H9 (cell line): ENCODE measurements around the gene ZNF431. TPM values are rescaled to one million over a fixed set of nuclear protein-coding genes. Genes with fewer than 3 reads are reported as not detected.

Experiments
- DNase-seq: peaks from one replicate; pipeline ENCODE4 v3.0.0-alpha.2; 2017
- H2AFZ ChIP-seq: one replicate; pipeline ENCODE4 v1.6.1; 2013; ENCODE audit warnings: mild to moderate bottlenecking, low read length, control low read depth, moderate library complexity
- H2AK5ac ChIP-seq: 2 replicates; pipeline ENCODE4 v1.6.1; 2013; ENCODE audit warnings: low read length, control low read depth, mixed read lengths; ENCODE audit not compliant: insufficient read length
- H2BK120ac ChIP-seq: one replicate; pipeline ENCODE4 v1.6.1; 2013; ENCODE audit warnings: low read depth, mild to moderate bottlenecking, low read length, control low read depth, inconsistent platforms; ENCODE audit not compliant: poor library complexity, severe bottlenecking
- H2BK12ac ChIP-seq: 2 replicates; pipeline ENCODE4 v1.6.1; 2013; ENCODE audit warnings: low read length, control low read depth, mixed read lengths, low read depth; ENCODE audit not compliant: insufficient read length
- H2BK15ac ChIP-seq: 2 replicates; pipeline ENCODE4 v1.6.1; 2013; ENCODE audit warnings: low read depth, low read length, control low read depth
- H2BK20ac ChIP-seq: one replicate; pipeline ENCODE4 v1.6.1; 2013; ENCODE audit warnings: low read depth, mild to moderate bottlenecking, low read length, control low read depth, inconsistent platforms; ENCODE audit not compliant: poor library complexity, severe bottlenecking
- H2BK5ac ChIP-seq: 2 replicates; pipeline ENCODE4 v1.6.1; 2013; ENCODE audit warnings: low read length, control low read depth, mixed read lengths; ENCODE audit not compliant: insufficient read length
- H3K14ac ChIP-seq: 2 replicates; pipeline ENCODE4 v1.6.1; 2013; ENCODE audit warnings: low read length, control low read depth; ENCODE audit not compliant: insufficient read depth
- H3K18ac ChIP-seq: 2 replicates; pipeline ENCODE4 v1.6.1; 2013; ENCODE audit warnings: low read depth, mild to moderate bottlenecking, mixed read lengths, low read length, control low read depth; ENCODE audit not compliant: insufficient read length
- H3K23ac ChIP-seq: 2 replicates; pipeline ENCODE4 v1.6.1; 2013; ENCODE audit warnings: low read length, control low read depth, mixed read lengths, low read depth; ENCODE audit not compliant: insufficient read length
- H3K23me2 ChIP-seq: 2 replicates; pipeline ENCODE4 v1.6.1; 2013; ENCODE audit warnings: low read depth, mild to moderate bottlenecking, mixed read lengths, low read length, control low read depth; ENCODE audit not compliant: insufficient read length, poor library complexity, severe bottlenecking
- H3K27ac ChIP-seq: 2 replicates; pipeline ENCODE4 v1.5.1; 2013; ENCODE audit warnings: low read length, control low read depth, mixed read lengths, low read depth; ENCODE audit not compliant: insufficient read length
- H3K27me3 ChIP-seq: 2 replicates; pipeline ENCODE4 v1.6.1; 2013; ENCODE audit warnings: low read length, control low read depth, inconsistent platforms; ENCODE audit not compliant: insufficient read depth
- H3K4ac ChIP-seq: 2 replicates; pipeline ENCODE4 v1.6.1; 2013; ENCODE audit warnings: low read depth, mild to moderate bottlenecking, control low read depth, inconsistent platforms, low read length, moderate library complexity
- H3K4me1 ChIP-seq: 2 replicates; pipeline ENCODE4 v1.6.1; 2013; ENCODE audit warnings: low read length, control low read depth, inconsistent platforms; ENCODE audit not compliant: insufficient read depth
- H3K4me2 ChIP-seq: 2 replicates; pipeline ENCODE4 v1.6.1; 2013; ENCODE audit warnings: low read length, control low read depth, mixed read lengths; ENCODE audit not compliant: insufficient read length, insufficient read depth
- H3K56ac ChIP-seq: 2 replicates; pipeline ENCODE4 v1.6.1; 2013; ENCODE audit warnings: low read depth, mild to moderate bottlenecking, mixed read lengths, low read length, control low read depth; ENCODE audit not compliant: insufficient read length
- H3K79me1 ChIP-seq: 2 replicates; pipeline ENCODE4 v1.6.1; 2013; ENCODE audit warnings: low read depth, mild to moderate bottlenecking, moderate library complexity, low read length, control low read depth, inconsistent platforms; ENCODE audit not compliant: insufficient read depth, poor library complexity, severe bottlenecking
- H3K79me2 ChIP-seq: 2 replicates; pipeline ENCODE4 v1.6.1; 2013; ENCODE audit warnings: low read length, control low read depth, inconsistent platforms; ENCODE audit not compliant: insufficient read depth
- H3K9ac ChIP-seq: 2 replicates; pipeline ENCODE4 v1.6.1; 2013; ENCODE audit warnings: low read length, control low read depth, mixed read lengths; ENCODE audit not compliant: insufficient read length; ENCODE audit errors: extremely low read depth
- H3K9me3 ChIP-seq: one replicate; pipeline ENCODE4 v1.6.1; 2013; ENCODE audit warnings: low read depth, low read length, inconsistent platforms; ENCODE audit not compliant: control insufficient read depth
- H3T11ph ChIP-seq: one replicate; pipeline ENCODE4 v1.6.1; 2013; ENCODE audit warnings: mild to moderate bottlenecking, low read length, control low read depth, inconsistent platforms
- H4K20me1 ChIP-seq: one replicate; pipeline ENCODE4 v1.6.1; 2013; ENCODE audit not compliant: control insufficient read depth, insufficient read length, insufficient read depth
- H4K5ac ChIP-seq: 2 replicates; pipeline ENCODE4 v1.6.1; 2013; ENCODE audit warnings: low read depth, mild to moderate bottlenecking, mixed read lengths, low read length, control low read depth; ENCODE audit not compliant: insufficient read length
- H4K8ac ChIP-seq: replicated peaks from 2 replicates; pipeline ENCODE4 v1.6.1; 2013; ENCODE audit warnings: low read length, control low read depth, mixed read lengths, low read depth; ENCODE audit not compliant: insufficient read length
- H4K91ac ChIP-seq: 2 replicates; pipeline ENCODE4 v1.6.1; 2013; ENCODE audit warnings: low read depth, mild to moderate bottlenecking, moderate library complexity, mixed read lengths, low read length, control low read depth; ENCODE audit not compliant: insufficient read length
- H3K27ac Mint-ChIP-seq, 3 experiments: 2 replicates in 2 of 3; 3 replicates in 1 of 3; pipeline ENCODE4 v1.8.0; 2020 to 2021; ENCODE audit warnings: mixed read lengths in 3 of 3, mild to moderate bottlenecking in 1 of 3, moderate library complexity in 1 of 3
- H3K27me3 Mint-ChIP-seq: 2 replicates; pipeline ENCODE4 v1.8.0; 2021; ENCODE audit warnings: low read depth, mild to moderate bottlenecking, moderate library complexity, mixed read lengths
- H3K36me3 Mint-ChIP-seq, 3 experiments: 2 replicates in 2 of 3; 3 replicates in 1 of 3; pipeline ENCODE4 v1.8.0; 2020 to 2021; ENCODE audit warnings: low read depth in 3 of 3, mixed read lengths in 3 of 3; ENCODE audit not compliant: insufficient read depth in 1 of 3
- H3K4me1 Mint-ChIP-seq, 2 experiments: 2 replicates each; pipeline ENCODE4 v1.8.0; 2020; ENCODE audit warnings: mixed read lengths in 2 of 2
- H3K4me3 Mint-ChIP-seq, 2 experiments: 2 replicates in 1 of 2; 3 replicates in 1 of 2; pipeline ENCODE4 v1.8.0; 2020 to 2021; ENCODE audit warnings: mild to moderate bottlenecking in 2 of 2, mixed read lengths in 2 of 2, moderate library complexity in 1 of 2
- H3K9me3 Mint-ChIP-seq, 2 experiments: 2 replicates in 1 of 2; 3 replicates in 1 of 2; pipeline ENCODE4 v1.8.0; 2020; ENCODE audit warnings: mild to moderate bottlenecking in 2 of 2, mixed read lengths in 2 of 2, moderate library complexity in 1 of 2
- CTCF ChIP-seq: fragments of 200-600 bp; sonication (generic); conservative IDR thresholded peaks from 3 replicates; pipeline ENCODE4 v1.8.0; 2021; ENCODE audit warnings: antibody characterized with exemption, mild to moderate bottlenecking
- WGBS: extraction: QIAGEN DNeasy Blood & Tissue Kit; methylation state at CpG from one replicate; pipeline ENCODE4 v1.1.7; 2013; ENCODE audit warnings: missing lambda C conversion rate, low lambda C conversion rate, mixed read lengths; ENCODE audit not compliant: insufficient read length; ENCODE audit errors: extremely low coverage; 5-methylcytosine and 5-hydroxymethylcytosine counted together
- total RNA-seq: library from RNA; stranded (reverse); gene quantifications from 2 replicates; pipeline ENCODE4 v1.2.1, GENCODE V29; 2021

Gene ZNF431
- total RNA-seq, 1 experiment from 2014 or later = 47.4 TPM

DNA sequence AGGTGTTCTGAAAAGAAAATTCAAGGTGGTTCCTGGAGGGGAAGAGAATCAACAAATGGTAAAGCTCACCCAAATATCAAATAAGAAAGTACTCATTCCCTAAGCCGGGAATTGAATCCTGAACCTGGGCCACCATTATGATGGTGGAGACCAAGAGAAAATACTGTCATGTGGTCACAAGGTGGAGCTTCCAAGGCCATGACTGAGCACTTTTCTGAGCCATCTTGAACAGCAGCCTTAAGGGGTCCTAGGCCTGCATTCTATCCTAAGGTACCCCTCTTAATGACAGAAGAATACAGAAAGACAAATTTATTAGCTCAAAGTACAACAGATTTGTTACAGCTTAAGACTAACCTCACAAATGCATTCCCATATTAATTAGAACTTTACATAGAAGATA, 9.6 kb downstream of the ZNF431 start:
- Histone ChIP-seq H3K23ac (no peak overlapping the region), H3K79me2 (peaks cover 8% of the 10 kb centered on the region; the same call in 1 of the 2 replicates), H3K79me1 (peaks cover 2% of the 10 kb centered on the region), H3K18ac (no peak overlapping the region), H3K4me2 (no peak overlapping the region), H3K4me1 (no peaks in the 10 kb centered on the region), H3K4ac (no peak overlapping the region), H2BK120ac (no peak overlapping the region), H2BK20ac (no peak overlapping the region), H3K9ac (no peak overlapping the region), H2BK5ac (no peak overlapping the region), H3K9me3 (peaks cover 13% of the 10 kb centered on the region), H3K27ac (no peak overlapping the region), H3T11ph (no peak overlapping the region), H4K20me1 (no peaks in the 10 kb centered on the region), H4K91ac (no peak overlapping the region), H2BK12ac (no peak overlapping the region), H4K8ac (no peak overlapping the region), H3K27me3 (no peaks in the 10 kb centered on the region), H2AK5ac (no peak overlapping the region), H4K5ac (no peak overlapping the region), H2BK15ac (no peak overlapping the region), H3K14ac (no peak overlapping the region), H3K56ac (no peak overlapping the region), H2AFZ (no peak overlapping the region), H3K23me2 (no peaks in the 10 kb centered on the region)
- H3K27me3 Mint-ChIP-seq = no peaks in the 10 kb centered on the region
- H3K36me3 Mint-ChIP-seq = peaks cover 90 to 92% (median 90%) of the 10 kb centered on the region in 3 experiments
- no peak for TF ChIP-seq CTCF
- peaks cover 17% of the 10 kb centered on the region in 2 experiments for H3K4me1 Mint-ChIP-seq
- H3K4me3 Mint-ChIP-seq = no peak overlapping the region
- no CpG with 5 or more reads among the region's 1 CpG for WGBS
- peaks cover 30 to 43% of the 10 kb centered on the region in 2 experiments; a peak in 4 of 5 replicates for H3K9me3 Mint-ChIP-seq
- no peak overlapping the region for H3K27ac Mint-ChIP-seq
- DNase-seq = no peak
